A549 (cell line): ENCODE results near the gene BNC2.

Source experiments
- CHD2 ChIP-seq: fragments of 150-350 bp; IDR thresholded peaks from 2 replicates; pipeline ENCODE4 v1.6.1; 2014; ENCODE audit warnings: low read length; ENCODE audit not compliant: partially characterized antibody
- EHMT2 ChIP-seq: fragments of 200-600 bp; sonication (generic); IDR thresholded peaks from 2 replicates; pipeline ENCODE4 v1.6.1; 2016; ENCODE audit warnings: antibody characterized with exemption, low read depth, mild to moderate bottlenecking, moderate library complexity
- EP300 ChIP-seq, 2 experiments: fragments of >200 bp; sonication (Bioruptor Twin); formaldehyde crosslinking; IDR thresholded peaks; 2 replicates in 1 of 2; 3 replicates in 1 of 2; pipeline ENCODE4 v1.6.1; 2016 to 2017
- JUN ChIP-seq, 2 experiments: fragments of >200 bp; sonication (Bioruptor Twin); formaldehyde crosslinking; IDR thresholded peaks; 2 replicates in 1 of 2; 3 replicates in 1 of 2; pipeline ENCODE4 v1.6.1; 2016 to 2017
- KDM5A ChIP-seq: fragments of 200-600 bp; sonication (generic); IDR thresholded peaks from 2 replicates; pipeline ENCODE4 v1.6.1; 2016; ENCODE audit warnings: antibody characterized with exemption, mild to moderate bottlenecking
- MAFK ChIP-seq: fragments of 450-650 bp; IDR thresholded peaks from 2 replicates; pipeline ENCODE4 v1.6.1; 2014; ENCODE audit not compliant: partially characterized antibody
- POLR2A ChIP-seq: IDR thresholded peaks from 2 replicates; pipeline ENCODE4 v1.6.1; 2012; ENCODE audit warnings: mild to moderate bottlenecking, low read length
- RAD21 ChIP-seq, 2 experiments: fragments of >200 bp in 1 of 2; sonication (Bioruptor Twin) in 1 of 2; formaldehyde crosslinking in 1 of 2; IDR thresholded peaks in 1 of 2; conservative IDR thresholded peaks in 1 of 2; 2 replicates in 1 of 2; 3 replicates in 1 of 2; pipeline ENCODE4 v1.6.1; 2012 to 2018; ENCODE audit warnings: inconsistent platforms in 1 of 2
- RFX5 ChIP-seq: fragments of 450-650 bp; IDR thresholded peaks from 2 replicates; pipeline ENCODE4 v1.7.1; 2014; ENCODE audit warnings: antibody characterized with exemption, mild to moderate bottlenecking, moderate library complexity
- RNF2 ChIP-seq: fragments of 200-600 bp; sonication (generic); IDR thresholded peaks from 2 replicates; pipeline ENCODE4 v1.6.1; 2016; ENCODE audit warnings: low read depth, mild to moderate bottlenecking, antibody characterized with exemption, moderate library complexity, borderline replicate concordance
- SMC3 ChIP-seq: fragments of >200 bp; sonication (Bioruptor Twin); formaldehyde crosslinking; IDR thresholded peaks from 3 replicates; pipeline ENCODE4 v1.6.1; 2018; ENCODE audit warnings: inconsistent platforms
- SREBF2 ChIP-seq: fragments of 450-650 bp; IDR thresholded peaks from 2 replicates; pipeline ENCODE4 v1.6.1; 2014; ENCODE audit warnings: mild to moderate bottlenecking, moderate library complexity
- TP53 ChIP-seq: fragments of 250-450 bp; sonication (Bioruptor Pico); IDR thresholded peaks from 2 replicates; pipeline ENCODE4 v1.5.0; 2021; ENCODE audit warnings: mild to moderate bottlenecking, moderate library complexity
- TF ChIP-seq, protein P1 (sequence below): fragments of >200 bp; sonication (Bioruptor Twin); formaldehyde crosslinking; IDR thresholded peaks from 3 replicates; pipeline ENCODE4 v1.5.1; 2016

DNA sequence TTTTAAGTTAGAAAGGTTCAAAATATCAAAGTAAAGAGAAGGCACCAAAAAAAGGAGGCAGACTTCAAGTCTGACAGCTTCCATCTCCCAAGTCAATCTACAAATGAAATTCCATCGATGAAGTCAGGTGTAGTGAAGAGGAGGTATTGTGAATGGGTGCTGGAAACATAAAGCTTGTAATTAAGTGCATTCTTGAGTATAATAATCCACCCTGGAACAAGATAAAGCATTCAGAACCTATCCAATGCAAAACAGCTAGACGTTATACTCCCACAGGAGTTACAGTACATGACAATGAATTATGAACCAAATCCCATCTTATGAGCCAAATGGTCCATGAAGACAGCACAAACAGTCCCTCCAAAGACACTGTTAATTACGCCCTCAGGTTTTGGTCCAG is 22.3 kb downstream of the BNC2 start:
- no peak for TF ChIP-seq EP300 (IDR thresholded peaks at IDR 0.05)
- TF ChIP-seq, protein P1, sequence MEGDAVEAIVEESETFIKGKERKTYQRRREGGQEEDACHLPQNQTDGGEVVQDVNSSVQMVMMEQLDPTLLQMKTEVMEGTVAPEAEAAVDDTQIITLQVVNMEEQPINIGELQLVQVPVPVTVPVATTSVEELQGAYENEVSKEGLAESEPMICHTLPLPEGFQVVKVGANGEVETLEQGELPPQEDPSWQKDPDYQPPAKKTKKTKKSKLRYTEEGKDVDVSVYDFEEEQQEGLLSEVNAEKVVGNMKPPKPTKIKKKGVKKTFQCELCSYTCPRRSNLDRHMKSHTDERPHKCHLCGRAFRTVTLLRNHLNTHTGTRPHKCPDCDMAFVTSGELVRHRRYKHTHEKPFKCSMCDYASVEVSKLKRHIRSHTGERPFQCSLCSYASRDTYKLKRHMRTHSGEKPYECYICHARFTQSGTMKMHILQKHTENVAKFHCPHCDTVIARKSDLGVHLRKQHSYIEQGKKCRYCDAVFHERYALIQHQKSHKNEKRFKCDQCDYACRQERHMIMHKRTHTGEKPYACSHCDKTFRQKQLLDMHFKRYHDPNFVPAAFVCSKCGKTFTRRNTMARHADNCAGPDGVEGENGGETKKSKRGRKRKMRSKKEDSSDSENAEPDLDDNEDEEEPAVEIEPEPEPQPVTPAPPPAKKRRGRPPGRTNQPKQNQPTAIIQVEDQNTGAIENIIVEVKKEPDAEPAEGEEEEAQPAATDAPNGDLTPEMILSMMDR = no peak
- TF ChIP-seq EHMT2 = no peak
- TF ChIP-seq RNF2 = no peak
- no peak for TF ChIP-seq CHD2
- no peak for TF ChIP-seq RFX5
- no peak for TF ChIP-seq SREBF2
- TF ChIP-seq SMC3 = no peak
- no peak for TF ChIP-seq KDM5A
- no peak for TF ChIP-seq POLR2A
- no peak for TF ChIP-seq RAD21 (conservative IDR thresholded peaks at IDR 0.05 in 1 of 2, IDR thresholded peaks at IDR 0.05 in 1 of 2)
- no peak for TF ChIP-seq MAFK
- TF ChIP-seq JUN (IDR thresholded peaks at IDR 0.05) = no peak
- no peak for TF ChIP-seq TP53
